ENCODE data around the gene USP6NL. TPM values are rescaled to one million over a fixed set of nuclear protein-coding genes. Genes with fewer than 3 reads are reported as not detected.

USP6NL gene
- total and polyA plus RNA-seq, 2 of the 13 experiments (the other 11 are each of a cell fraction or from before 2014, with no cell fraction given), result 10.5 to 22.9 TPM

GRCh38 chr10:11639849-11640764, 28.7 kb upstream of the USP6NL start (continued):
- TF ChIP-seq SKIL (CRISPR knock-in tag; IDR thresholded peaks at IDR 0.05; ENCODE audit: borderline replicate concordance) (peak; percentile 99), FOXA1 (IDR thresholded peaks at IDR 0.05) (peak; percentile 68), FOXA1 (CRISPR knock-in tag; IDR thresholded peaks at IDR 0.05) (peak; percentile 98), YEATS4 (CRISPR knock-in tag; IDR thresholded peaks at IDR 0.05; ENCODE audit: borderline replicate concordance) (peak; percentile 67), ZNF136 (CRISPR knock-in tag; IDR thresholded peaks at IDR 0.05; ENCODE audit: low read depth) (0 out of 2 replicates have a peak, but pooled peaks have one; percentile 41), NAIF1 (CRISPR knock-in tag; IDR thresholded peaks at IDR 0.05; ENCODE audit: borderline replicate concordance) (peak; percentile 68; the same call in 1 of the 2 replicates), GATAD2A (CRISPR knock-in tag; IDR thresholded peaks at IDR 0.05) (peak; percentile 99), ZNF280D (CRISPR knock-in tag; IDR thresholded peaks at IDR 0.05) (peak; percentile 90; the same call in 1 of the 2 replicates), ZBTB7A (CRISPR knock-in tag; IDR thresholded peaks at IDR 0.05) (no peak), ARID2 (CRISPR knock-in tag; IDR thresholded peaks at IDR 0.05; ENCODE audit: borderline replicate concordance) (no peak), ZNF205 (CRISPR knock-in tag; IDR thresholded peaks at IDR 0.05) (peak; percentile 79; the same call in 1 of the 2 replicates), ELF4 (CRISPR knock-in tag; IDR thresholded peaks at IDR 0.05; ENCODE audit: borderline replicate concordance) (peak; percentile 76; the same call in 1 of the 2 replicates), ZNF501 (CRISPR knock-in tag; IDR thresholded peaks at IDR 0.05) (no peak), MTF1 (CRISPR knock-in tag; IDR thresholded peaks at IDR 0.05) (no peak), ZKSCAN8 (CRISPR knock-in tag; IDR thresholded peaks at IDR 0.05; ENCODE audit: borderline replicate concordance) (peak; percentile 93), ZGPAT (CRISPR knock-in tag; IDR thresholded peaks at IDR 0.05) (peak; percentile 96), ZNF770 (CRISPR knock-in tag; IDR thresholded peaks at IDR 0.05) (peak; percentile 65)
- TF ChIP-seq, protein P1, sequence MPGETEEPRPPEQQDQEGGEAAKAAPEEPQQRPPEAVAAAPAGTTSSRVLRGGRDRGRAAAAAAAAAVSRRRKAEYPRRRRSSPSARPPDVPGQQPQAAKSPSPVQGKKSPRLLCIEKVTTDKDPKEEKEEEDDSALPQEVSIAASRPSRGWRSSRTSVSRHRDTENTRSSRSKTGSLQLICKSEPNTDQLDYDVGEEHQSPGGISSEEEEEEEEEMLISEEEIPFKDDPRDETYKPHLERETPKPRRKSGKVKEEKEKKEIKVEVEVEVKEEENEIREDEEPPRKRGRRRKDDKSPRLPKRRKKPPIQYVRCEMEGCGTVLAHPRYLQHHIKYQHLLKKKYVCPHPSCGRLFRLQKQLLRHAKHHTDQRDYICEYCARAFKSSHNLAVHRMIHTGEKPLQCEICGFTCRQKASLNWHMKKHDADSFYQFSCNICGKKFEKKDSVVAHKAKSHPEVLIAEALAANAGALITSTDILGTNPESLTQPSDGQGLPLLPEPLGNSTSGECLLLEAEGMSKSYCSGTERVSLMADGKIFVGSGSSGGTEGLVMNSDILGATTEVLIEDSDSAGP (CRISPR knock-in tag; IDR thresholded peaks at IDR 0.05; ENCODE audit: borderline replicate concordance), result peak; percentile 16; the same call in 1 of the 2 replicates

All from HepG2 (cell line).